GM18499 (cell line): ENCODE data around the gene INMT.

ENCODE experiments used
- ATAC-seq: cut with Tn5 transposase; IDR thresholded peaks from one replicate; pipeline ENCODE4 v1.9.1; 2021; ENCODE audit warnings: moderate number of reproducible peaks; ENCODE audit not compliant: insufficient read depth, unreplicated experiment

The INMT gene

GRCh38 chr7:30779574-30779973, 27.6 kb downstream of the INMT start:
- ATAC-seq, result no peak

DNA sequence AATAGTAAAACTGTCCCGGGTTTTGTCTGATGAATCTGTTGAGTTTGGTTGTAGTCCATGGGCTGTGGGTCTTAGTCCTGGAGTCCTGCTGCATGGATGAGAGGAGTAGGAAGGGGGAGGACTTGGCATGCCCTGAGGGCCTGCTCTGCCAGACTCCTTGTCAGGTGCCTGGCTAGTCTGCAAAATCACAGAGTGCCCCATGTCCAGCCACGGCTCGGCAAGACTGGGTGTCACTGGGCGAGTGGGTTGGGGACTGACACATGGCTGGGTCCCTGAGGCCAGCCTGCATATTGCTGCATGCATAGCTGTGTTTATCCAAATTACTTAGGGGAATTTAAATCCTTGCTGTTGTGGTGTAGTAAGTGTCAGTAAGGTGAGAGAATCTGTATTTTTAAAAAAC, 29.0 kb downstream of the INMT start:
- ATAC-seq, result no peak

GRCh38 chr7:30782690-30783089, 30.8 kb downstream of the INMT start:
- no peak for ATAC-seq

DNA sequence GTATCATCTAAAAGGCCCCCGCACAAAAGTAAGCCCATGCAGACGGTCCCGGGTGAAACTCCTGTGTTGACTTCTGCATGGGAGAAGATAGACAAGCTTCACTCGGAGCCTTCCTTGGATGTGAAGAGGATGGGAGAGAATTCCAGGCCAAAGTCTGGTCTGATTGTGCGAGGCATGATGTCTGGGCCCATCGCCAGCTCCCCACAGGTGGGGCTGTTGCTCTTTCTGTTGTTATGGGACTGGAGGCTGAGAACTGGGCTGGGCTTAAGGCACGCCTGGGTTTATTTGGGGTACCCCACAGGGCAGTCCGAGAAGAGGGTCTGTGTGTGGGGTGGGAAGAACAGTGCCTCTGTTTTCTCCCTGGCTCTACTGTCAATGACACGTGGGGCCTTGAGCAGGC, 33.9 kb downstream of the INMT start:
- no peak for ATAC-seq

DNA sequence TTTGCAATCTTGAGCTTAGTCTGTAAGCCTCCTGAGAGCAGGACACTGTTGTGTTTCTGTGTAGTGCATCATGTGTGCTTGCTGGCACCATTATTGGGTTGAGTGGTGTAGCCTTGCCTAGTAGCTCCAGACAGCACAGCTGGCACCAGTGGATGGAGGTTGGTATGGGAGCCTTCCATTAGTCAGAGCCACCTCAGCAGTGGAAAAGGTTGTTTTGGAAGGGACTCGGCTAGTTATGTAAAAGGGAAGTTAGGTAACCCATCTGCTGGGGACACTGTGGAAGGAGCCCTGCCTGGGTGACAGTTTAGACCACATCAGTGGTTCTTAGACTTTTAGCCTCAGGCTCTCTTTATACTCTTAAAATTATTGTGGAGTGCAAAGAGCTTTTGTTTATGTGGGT, 35.6 kb downstream of the INMT start:
- ATAC-seq, result no peak

- ATAC-seq, result no peak
Observed at GRCh38 chr7:30788640-30789333, 36.9 kb downstream of the INMT start.

DNA sequence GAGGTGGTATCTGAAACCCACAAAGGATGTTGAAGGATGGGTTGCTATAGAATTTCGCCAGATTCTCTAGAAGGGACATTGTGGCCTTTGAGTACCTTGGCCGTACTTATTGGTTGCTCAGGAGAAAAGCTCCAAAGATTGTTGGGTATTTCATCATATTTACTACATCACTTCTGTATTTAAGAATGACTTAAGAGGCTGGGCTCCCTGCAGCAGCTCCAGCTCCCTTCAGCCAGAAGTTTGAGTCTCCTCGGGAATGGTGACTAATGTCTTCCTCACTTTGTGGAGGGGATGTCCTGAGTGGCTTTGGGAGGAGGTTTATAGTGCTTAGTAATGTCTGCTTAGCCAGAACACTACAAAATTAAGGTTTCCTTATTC, 37.4 kb downstream of the INMT start:
- ATAC-seq, result no peak

- ATAC-seq, result no peak
Observed at GRCh38 chr7:30790356-30790755, 38.4 kb downstream of the INMT start.

- ATAC-seq, result no peak
Observed at GRCh38 chr7:30791114-30791513, 39.2 kb downstream of the INMT start.

GRCh38 chr7:30795161-30795948, 43.4 kb downstream of the INMT start:
- ATAC-seq, result no peak

- ATAC-seq, result no peak
Observed at GRCh38 chr7:30796105-30796869, 44.4 kb downstream of the INMT start.

GRCh38 chr7:30797176-30798040, 45.5 kb downstream of the INMT start:
- no peak for ATAC-seq

DNA sequence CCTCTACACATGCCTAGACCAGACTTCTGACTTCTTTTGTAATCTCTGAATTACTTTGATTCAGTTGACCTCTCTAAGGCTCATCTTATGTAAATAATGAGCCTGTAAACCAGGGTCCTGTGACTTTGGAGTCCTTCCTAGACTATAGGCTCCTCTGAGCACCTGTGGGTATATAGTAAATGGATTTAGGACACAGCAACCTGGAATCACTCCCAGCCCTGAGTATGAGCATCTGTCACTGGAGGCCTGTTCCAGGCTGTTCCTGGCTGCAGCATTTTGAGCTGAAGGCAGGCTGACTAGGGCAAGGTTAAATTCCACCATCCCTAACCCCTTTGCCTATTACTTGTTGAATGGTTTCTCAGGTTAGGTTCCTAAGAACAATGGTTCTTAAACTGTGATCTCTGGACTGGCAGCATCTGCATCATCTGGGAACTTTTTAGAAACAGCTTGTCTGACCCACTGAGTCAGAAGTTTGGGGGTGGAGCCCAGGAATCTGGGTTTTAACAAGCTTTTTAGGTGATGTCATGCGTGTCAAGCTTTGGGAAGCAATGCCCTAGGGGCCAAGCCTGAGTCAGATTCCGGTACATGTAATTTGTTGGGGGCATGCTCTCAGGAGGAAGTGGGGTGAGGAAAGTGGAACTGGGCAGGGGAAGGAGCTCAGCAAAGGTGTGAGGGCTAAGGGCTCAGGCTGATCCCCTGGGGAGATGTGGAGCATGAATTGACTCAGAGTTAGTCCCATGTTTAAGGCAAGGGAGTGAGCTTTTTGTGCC, 47.5 kb downstream of the INMT start:
- peak; percentile 56 for ATAC-seq

GRCh38 chr7:30799976-30800661, 48.2 kb downstream of the INMT start:
- ATAC-seq, result no peak

- peak; percentile 25 for ATAC-seq
Observed at GRCh38 chr7:30800785-30801252, 48.9 kb downstream of the INMT start.

- no peak for ATAC-seq
Observed at GRCh38 chr7:30802812-30803211, 50.9 kb downstream of the INMT start.

- no peak for ATAC-seq
Observed at GRCh38 chr7:30804078-30804661, 52.2 kb downstream of the INMT start.

DNA sequence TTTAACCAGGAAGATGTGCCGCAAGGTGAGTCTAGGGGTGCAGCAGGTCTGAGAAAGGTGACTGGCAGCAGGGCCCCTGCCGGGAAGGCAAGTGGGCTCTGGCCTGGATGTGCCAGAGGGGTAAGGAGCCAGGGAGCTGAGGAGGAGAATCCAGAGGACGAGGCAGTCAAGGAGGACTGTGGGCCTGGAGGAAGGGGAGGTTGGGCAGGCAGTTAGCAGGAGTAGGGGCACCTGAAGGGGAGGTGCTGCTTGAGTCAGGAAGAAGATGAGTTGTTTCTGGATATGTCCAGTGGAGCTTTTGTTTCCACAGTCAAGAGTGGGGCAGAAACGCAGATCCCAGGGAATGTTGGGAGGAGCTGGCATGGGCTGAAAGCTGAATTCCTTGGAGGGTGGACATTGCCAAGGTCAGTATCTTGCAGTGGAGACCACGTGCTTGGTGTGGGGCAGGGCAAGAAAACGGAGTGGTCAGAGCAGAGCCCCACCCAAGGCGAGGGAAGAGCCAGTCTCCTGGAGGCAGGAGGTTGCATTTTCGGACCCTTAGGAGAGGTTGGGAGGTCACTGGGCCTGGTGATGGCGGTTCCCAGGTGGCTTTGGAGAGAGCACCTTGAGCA, 53.3 kb downstream of the INMT start:
- ATAC-seq, result no peak
